GM12874 (cell line): Measurements from ENCODE around the gene CD226.

ENCODE experiments used
- TF ChIP-seq, protein P1 (sequence below): IDR thresholded peaks from 2 replicates; pipeline ENCODE4 v1.5.1; 2011; ENCODE audit warnings: low read depth, mild to moderate bottlenecking, control low read depth, low read length, moderate library complexity; ENCODE audit not compliant: insufficient read depth

CD226 gene

DNA sequence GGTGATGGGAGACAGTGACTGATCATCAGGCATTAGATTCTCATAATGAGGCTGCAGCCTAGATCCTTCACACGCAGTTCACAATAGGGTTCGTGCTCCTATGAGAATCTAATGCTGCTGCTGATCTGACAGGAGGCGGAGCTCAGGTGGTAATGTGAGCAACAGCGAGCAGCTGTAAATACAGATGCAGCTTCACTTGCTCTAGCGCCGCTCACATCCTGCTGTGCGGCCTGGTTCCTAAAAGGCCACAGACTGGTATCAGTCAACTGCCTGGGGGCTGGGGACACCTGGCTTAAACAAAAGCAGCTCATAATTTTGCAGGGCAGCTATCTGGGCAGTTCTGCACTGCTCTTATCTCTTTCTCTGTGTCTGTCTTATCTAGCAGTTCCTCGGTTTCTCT, 20.4 kb upstream of the CD226 start:
- TF ChIP-seq, protein P1, sequence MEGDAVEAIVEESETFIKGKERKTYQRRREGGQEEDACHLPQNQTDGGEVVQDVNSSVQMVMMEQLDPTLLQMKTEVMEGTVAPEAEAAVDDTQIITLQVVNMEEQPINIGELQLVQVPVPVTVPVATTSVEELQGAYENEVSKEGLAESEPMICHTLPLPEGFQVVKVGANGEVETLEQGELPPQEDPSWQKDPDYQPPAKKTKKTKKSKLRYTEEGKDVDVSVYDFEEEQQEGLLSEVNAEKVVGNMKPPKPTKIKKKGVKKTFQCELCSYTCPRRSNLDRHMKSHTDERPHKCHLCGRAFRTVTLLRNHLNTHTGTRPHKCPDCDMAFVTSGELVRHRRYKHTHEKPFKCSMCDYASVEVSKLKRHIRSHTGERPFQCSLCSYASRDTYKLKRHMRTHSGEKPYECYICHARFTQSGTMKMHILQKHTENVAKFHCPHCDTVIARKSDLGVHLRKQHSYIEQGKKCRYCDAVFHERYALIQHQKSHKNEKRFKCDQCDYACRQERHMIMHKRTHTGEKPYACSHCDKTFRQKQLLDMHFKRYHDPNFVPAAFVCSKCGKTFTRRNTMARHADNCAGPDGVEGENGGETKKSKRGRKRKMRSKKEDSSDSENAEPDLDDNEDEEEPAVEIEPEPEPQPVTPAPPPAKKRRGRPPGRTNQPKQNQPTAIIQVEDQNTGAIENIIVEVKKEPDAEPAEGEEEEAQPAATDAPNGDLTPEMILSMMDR = no peak

DNA sequence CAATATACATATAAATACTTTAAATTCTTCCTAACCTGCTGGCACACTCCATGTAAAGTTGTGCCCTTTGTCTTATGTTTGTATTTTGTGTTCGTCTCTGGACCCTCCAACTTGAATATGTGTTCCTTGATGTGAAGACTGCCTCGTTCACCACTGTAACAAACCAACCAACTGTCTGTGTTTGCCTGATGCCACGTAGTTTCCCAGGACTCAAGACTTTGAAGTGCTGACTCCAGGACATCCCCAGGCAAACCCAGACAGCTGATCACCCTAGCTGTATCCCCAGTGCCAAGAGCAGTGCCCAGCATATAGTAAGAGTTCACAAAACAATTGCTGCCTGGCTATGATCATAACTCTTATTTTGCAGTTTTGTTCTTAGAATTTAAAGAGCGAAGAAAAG, 15.5 kb upstream of the CD226 start:
- TF ChIP-seq, protein P1 = no peak

DNA sequence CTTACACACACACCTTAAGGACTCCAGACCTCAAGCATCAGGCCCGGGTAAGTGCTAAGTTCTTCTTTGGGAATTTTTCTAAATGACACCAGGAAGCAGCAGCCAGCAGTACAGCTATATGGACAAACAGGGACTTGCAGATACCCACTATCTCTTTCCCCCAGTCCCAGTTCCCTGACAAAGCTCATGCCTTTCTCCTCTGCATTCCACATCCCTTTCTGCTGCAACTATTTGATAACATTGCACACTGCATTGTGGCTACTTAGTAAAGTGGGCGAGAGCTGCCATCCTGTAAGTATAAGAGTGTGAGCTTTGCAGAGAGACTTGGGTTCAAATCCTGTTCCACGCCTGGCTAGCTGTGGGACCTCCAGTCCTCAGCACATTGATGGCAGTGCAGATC, 14.0 kb upstream of the CD226 start:
- TF ChIP-seq, protein P1 = no peak

DNA sequence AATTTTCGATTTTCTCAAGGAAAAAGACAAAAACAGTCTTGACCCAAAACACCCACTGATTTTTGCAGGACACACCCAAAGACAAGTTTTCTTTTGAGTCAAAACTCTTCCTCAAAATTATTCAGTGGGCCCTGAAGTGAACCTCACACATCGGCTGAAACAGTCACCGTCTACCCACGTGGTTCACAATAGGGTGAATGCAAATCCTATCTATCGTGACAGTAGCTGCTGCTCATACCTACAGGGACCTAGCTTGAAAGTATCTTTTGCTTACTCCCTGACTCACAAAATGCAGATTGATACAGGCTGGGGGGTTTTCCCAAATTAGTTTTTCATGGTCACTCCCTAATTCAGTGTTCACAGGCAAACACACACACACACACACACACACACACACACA, 10.7 kb upstream of the CD226 start:
- TF ChIP-seq, protein P1 = no peak

DNA sequence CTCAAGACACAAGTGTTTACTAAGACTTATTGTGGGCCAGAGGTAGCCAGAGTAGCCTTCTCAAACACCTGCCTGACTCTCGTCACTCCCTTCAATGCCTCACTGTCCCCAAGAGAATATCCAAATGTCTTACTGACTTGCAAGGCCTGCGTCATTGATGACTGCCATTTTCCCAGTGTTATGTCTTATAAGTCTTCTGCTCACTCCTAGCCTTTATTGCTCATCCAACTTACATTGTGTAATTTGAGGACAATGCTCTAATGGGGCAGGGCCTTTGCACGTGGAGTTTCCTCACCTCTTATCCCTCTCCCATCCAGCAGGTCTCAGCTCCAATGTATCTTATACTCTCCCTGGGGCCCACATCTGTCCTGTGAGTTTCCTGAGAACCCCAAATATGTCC, 10.1 kb upstream of the CD226 start:
- TF ChIP-seq, protein P1 = no peak

DNA sequence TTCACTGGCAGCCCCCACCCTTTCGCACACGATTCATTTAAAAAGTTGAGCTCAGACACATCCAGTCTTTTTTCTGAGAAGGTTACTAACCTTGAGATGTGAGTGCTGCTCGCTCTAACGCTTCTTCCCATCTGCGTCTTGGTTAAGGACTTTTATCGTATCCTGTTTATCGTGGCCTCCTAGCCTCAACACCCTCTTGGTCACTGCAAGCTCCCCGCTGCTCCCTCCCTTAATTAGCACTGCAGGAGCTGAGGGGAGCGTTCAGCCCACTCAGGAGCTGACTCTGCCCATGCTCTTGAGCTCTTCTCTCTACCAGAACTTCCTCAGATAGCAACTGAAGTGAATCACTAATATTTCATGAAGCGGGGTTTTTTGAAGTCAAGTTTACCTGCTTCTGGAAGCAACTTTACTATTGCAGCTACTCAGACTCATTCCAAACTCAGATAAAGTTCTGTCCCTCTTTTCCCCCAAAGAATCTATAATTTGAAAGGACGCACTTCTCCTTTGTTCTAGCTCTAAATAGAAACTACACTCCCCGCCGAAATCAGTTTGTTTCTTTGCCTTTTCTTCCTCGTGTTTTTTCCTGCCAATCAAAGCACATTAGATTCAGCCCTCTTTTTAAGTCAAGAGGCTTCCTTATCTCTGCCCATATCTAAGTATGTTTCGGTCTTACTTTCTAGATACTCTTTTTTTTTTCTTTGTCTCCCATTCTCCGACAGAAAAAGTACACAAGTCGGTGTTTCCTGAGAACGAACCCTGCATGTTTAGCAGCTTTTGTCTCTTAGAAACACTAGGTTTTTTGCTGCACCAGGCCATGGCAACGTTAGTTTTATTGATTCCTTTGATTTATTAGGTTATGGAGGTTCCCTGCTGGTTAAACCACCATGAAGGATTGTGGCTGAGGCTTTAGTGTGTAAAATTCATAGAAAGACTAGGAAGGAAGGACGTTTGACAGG, 9.3 kb upstream of the CD226 start:
- TF ChIP-seq, protein P1 = no peak

DNA sequence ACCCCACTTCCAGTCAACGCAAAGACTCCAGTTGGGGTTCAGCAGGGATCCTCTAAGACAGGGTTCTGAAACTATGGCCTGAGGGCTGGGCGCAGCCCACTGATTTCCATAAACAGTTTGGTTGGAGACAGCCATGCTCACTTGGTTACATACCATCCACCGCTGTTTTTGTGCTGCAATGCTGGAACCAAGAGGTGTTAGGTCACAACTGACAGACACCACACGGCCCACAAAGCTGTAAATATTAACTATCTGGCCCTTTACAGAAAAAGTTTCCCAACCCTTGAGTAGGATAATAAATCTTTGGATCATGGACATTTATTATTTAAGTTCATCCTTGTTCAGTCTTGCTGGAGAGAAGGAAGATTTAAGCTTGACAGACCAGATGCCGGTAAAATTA, 8.4 kb upstream of the CD226 start:
- TF ChIP-seq, protein P1 = no peak
